GM23338 (cell line): ENCODE measurements around the gene GSG1L. TPM values are rescaled to one million over a fixed set of nuclear protein-coding genes. Genes with fewer than 3 reads are reported as not detected.

Experiments
- ATAC-seq: fragments of 200-7000 bp; cut with Tn5 transposase; 3 replicates; pipeline ENCODE4 v1.9.1; 2020
- DNase-seq: peaks from one replicate; pipeline ENCODE4 v3.0.0-alpha.2; 2015; ENCODE audit warnings: low spot score
- H2AFZ ChIP-seq: fragments of 200-600 bp; sonication (generic); 2 replicates; pipeline ENCODE4 v1.8.0; 2016; ENCODE audit warnings: antibody characterized with exemption, mild to moderate bottlenecking, moderate library complexity
- H3F3A ChIP-seq: fragments of 200-600 bp; sonication (generic); replicated peaks from 2 replicates; pipeline ENCODE4 v1.8.0; 2017; ENCODE audit warnings: antibody characterized with exemption, mixed run types, low read depth
- H3K27ac ChIP-seq: fragments of 200-600 bp; sonication (generic); 2 replicates; pipeline ENCODE4 v1.6.1; 2016; ENCODE audit warnings: low read depth
- H3K27me3 ChIP-seq: fragments of 200-600 bp; sonication (generic); 2 replicates; pipeline ENCODE4 v1.8.0; 2016; ENCODE audit warnings: mild to moderate bottlenecking, mixed run types, moderate library complexity; ENCODE audit not compliant: insufficient read depth
- H3K36me3 ChIP-seq: fragments of 200-600 bp; sonication (generic); 2 replicates; pipeline ENCODE4 v1.8.0; 2016; ENCODE audit warnings: mild to moderate bottlenecking; ENCODE audit not compliant: insufficient read depth
- H3K4me1 ChIP-seq: fragments of 200-600 bp; sonication (generic); 2 replicates; pipeline ENCODE4 v1.8.0; 2016; ENCODE audit warnings: mild to moderate bottlenecking, moderate library complexity; ENCODE audit not compliant: insufficient read depth
- H3K4me2 ChIP-seq: fragments of 200-600 bp; sonication (generic); 2 replicates; pipeline ENCODE4 v1.7.1; 2017; ENCODE audit warnings: mixed run types
- H3K4me3 ChIP-seq: fragments of 200-600 bp; sonication (generic); 2 replicates; pipeline ENCODE4 v1.6.1; 2016; ENCODE audit warnings: mixed run types
- H3K79me2 ChIP-seq: fragments of 200-600 bp; sonication (generic); replicated peaks from 2 replicates; pipeline ENCODE4 v1.8.0; 2017; ENCODE audit warnings: mild to moderate bottlenecking; ENCODE audit not compliant: insufficient read depth
- H3K9me2 ChIP-seq: fragments of 200-600 bp; sonication (generic); 2 replicates; pipeline ENCODE4 v1.8.0; 2017; ENCODE audit not compliant: insufficient read depth
- H4K20me1 ChIP-seq: fragments of 200-600 bp; sonication (generic); replicated peaks from 2 replicates; pipeline ENCODE4 v1.8.0; 2017; ENCODE audit warnings: mild to moderate bottlenecking; ENCODE audit not compliant: insufficient read depth
- H3K27ac Mint-ChIP-seq: 2 replicates; pipeline ENCODE4 v1.8.0; 2020; ENCODE audit warnings: inconsistent platforms, mild to moderate bottlenecking, moderate library complexity, mixed read lengths
- H3K27me3 Mint-ChIP-seq: 3 replicates; pipeline ENCODE4 v1.8.0; 2022; ENCODE audit warnings: low read depth, mild to moderate bottlenecking, moderate library complexity, mixed read lengths, inconsistent platforms; ENCODE audit not compliant: insufficient read depth, poor library complexity
- H3K36me3 Mint-ChIP-seq: 3 replicates; pipeline ENCODE4 v1.8.0; 2021; ENCODE audit warnings: low read depth, mild to moderate bottlenecking, inconsistent platforms, moderate library complexity, mixed read lengths
- H3K4me1 Mint-ChIP-seq: 3 replicates; pipeline ENCODE4 v1.8.0; 2020; ENCODE audit warnings: mild to moderate bottlenecking, inconsistent platforms, mixed read lengths
- H3K4me3 Mint-ChIP-seq: 3 replicates; pipeline ENCODE4 v1.8.0; 2021; ENCODE audit warnings: moderate library complexity, mild to moderate bottlenecking, inconsistent platforms, mixed read lengths
- H3K9me3 Mint-ChIP-seq: 3 replicates; pipeline ENCODE4 v1.8.0; 2020; ENCODE audit warnings: moderate library complexity, mild to moderate bottlenecking, inconsistent platforms, mixed read lengths
- CREB1 ChIP-seq: fragments of 250-450 bp; sonication (Bioruptor Pico); IDR thresholded peaks from 2 replicates; pipeline ENCODE4 v1.5.0; 2020; ENCODE audit warnings: low read depth, mild to moderate bottlenecking, moderate library complexity
- EZH2 ChIP-seq: fragments of 200-600 bp; sonication (generic); IDR thresholded peaks from one replicate; pipeline ENCODE4 v1.8.0; 2017; ENCODE audit warnings: antibody characterized with exemption, mild to moderate bottlenecking, low read depth; ENCODE audit not compliant: unreplicated experiment
- EZH2phosphoT487 ChIP-seq: fragments of 200-600 bp; sonication (generic); IDR thresholded peaks from one replicate; pipeline ENCODE4 v1.8.1; 2018; ENCODE audit warnings: antibody characterized with exemption; ENCODE audit not compliant: unreplicated experiment
- NANOG ChIP-seq: IDR thresholded peaks from 2 replicates; pipeline ENCODE4 v1.6.1; 2016; ENCODE audit warnings: antibody characterized with exemption, borderline replicate concordance
- STAT1 ChIP-seq: IDR thresholded peaks from one replicate; pipeline ENCODE4 v1.6.1; 2016; ENCODE audit warnings: antibody characterized with exemption; ENCODE audit not compliant: unreplicated experiment
- ZNF331 ChIP-seq: fragments of 250-450 bp; sonication (Bioruptor Pico); IDR thresholded peaks from 2 replicates; pipeline ENCODE4 v1.5.0; 2020; ENCODE audit warnings: low read depth, mild to moderate bottlenecking, moderate library complexity
- polyA plus RNA-seq: library from polyadenylated mRNA; unstranded; fragments of >200 nt; fragmentation: Nextera tagmentation; extraction: Ambion mirVana; gene quantifications from 2 replicates; pipeline ENCODE4 v1.2.1, GENCODE V29; 2016
- total RNA-seq: library from RNA; depleted of rRNA; stranded (reverse); fragments of >200 nt; shearing (Covaris generic); gene quantifications from 2 replicates; pipeline ENCODE4 v1.2.3, GENCODE V29; 2014
- TF ChIP-seq, protein P1 (sequence below), 2 experiments: fragments of 200-600 bp in 1 of 2; sonication (generic) in 1 of 2; conservative IDR thresholded peaks; 2 replicates each; pipeline versions ENCODE4 v1.5.1 to v1.6.1; 2016 to 2017; ENCODE audit warnings: antibody characterized with exemption in 2 of 2, low read depth in 2 of 2, mild to moderate bottlenecking in 2 of 2, moderate library complexity in 1 of 2
- TF ChIP-seq, protein P2 (sequence below): fragments of 250-450 bp; sonication (Bioruptor Pico); IDR thresholded peaks from 2 replicates; pipeline ENCODE4 v1.5.0; 2020; ENCODE audit warnings: mild to moderate bottlenecking, moderate library complexity

Gene GSG1L
- total and polyA plus RNA-seq, 2 experiments from 2014 or later = 0.36 to 0.63 TPM

DNA sequence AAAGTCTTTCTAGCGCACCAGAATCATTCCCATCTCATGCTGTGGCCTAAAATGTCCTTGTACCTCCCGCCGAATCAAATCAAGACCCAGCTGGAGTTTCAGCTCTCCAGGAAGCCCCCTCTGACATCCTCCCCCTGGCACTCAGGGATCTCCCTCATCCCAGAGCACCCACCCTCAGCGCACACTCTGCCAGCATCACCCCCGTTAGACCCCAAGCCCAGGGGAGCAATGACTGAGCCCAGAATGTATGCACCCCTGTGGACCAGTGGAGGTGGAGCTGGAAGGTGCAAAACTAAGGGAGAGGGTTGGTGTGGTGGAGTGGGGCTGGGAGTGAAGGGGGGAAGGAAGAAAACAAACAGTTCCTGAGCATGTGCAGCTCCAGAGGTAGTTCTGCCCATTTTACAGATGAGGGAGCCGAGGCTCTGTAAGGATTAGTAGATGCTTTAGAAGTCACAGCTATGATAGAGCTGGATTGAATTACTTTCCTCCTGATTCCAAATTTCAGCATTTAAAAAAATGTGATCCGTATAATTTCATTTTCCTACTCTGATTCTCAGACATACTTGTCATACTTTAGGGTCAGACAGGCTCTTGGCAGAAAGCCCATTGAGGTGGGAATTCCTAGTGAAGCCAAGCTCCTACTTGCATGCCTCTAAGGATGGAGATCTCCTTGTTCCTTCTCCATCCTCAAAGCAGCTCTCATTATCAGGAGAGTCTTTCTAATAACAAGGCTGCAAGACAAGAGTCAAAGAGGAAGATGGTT, 270.8 kb downstream of the GSG1L start:
- H3K27ac ChIP-seq = no peak overlapping the region
- H3K27me3 ChIP-seq = no peaks in the 10 kb centered on the region
- Mint-ChIP-seq H3K4me1 (no peaks in the 10 kb centered on the region; the same call in 2 of the 3 replicates), H3K9me3 (no peaks in the 10 kb centered on the region), H3K27me3 (peaks cover 5% of the 10 kb centered on the region), H3K4me3 (no peak overlapping the region), H3K27ac (no peak overlapping the region), H3K36me3 (no peaks in the 10 kb centered on the region)
- no peaks in the 10 kb centered on the region for H3K4me1 ChIP-seq
- no peaks in the 10 kb centered on the region; the same call in 1 of the 2 replicates for H4K20me1 ChIP-seq
- H2AFZ ChIP-seq = no peak overlapping the region
- H3K4me2 ChIP-seq = no peak overlapping the region
- ATAC-seq (no peak), DNase-seq (no peak)
- no peaks in the 10 kb centered on the region for H3K36me3 ChIP-seq
- peaks cover 13% of the 10 kb centered on the region; the same call in 1 of the 2 replicates for H3K9me2 ChIP-seq
- no peaks in the 10 kb centered on the region for H3F3A ChIP-seq
- no peak for TF ChIP-seq NANOG
- TF ChIP-seq EZH2phosphoT487 = no peak
- no peak for TF ChIP-seq EZH2
- TF ChIP-seq ZNF331 = no peak
- TF ChIP-seq, protein P1, sequence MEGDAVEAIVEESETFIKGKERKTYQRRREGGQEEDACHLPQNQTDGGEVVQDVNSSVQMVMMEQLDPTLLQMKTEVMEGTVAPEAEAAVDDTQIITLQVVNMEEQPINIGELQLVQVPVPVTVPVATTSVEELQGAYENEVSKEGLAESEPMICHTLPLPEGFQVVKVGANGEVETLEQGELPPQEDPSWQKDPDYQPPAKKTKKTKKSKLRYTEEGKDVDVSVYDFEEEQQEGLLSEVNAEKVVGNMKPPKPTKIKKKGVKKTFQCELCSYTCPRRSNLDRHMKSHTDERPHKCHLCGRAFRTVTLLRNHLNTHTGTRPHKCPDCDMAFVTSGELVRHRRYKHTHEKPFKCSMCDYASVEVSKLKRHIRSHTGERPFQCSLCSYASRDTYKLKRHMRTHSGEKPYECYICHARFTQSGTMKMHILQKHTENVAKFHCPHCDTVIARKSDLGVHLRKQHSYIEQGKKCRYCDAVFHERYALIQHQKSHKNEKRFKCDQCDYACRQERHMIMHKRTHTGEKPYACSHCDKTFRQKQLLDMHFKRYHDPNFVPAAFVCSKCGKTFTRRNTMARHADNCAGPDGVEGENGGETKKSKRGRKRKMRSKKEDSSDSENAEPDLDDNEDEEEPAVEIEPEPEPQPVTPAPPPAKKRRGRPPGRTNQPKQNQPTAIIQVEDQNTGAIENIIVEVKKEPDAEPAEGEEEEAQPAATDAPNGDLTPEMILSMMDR (conservative IDR thresholded peaks at IDR 0.05; ENCODE audit: low read depth in 2 of 2) = no peak
- no peak for TF ChIP-seq CREB1 (CRISPR knock-in tag)
- TF ChIP-seq, protein P2, sequence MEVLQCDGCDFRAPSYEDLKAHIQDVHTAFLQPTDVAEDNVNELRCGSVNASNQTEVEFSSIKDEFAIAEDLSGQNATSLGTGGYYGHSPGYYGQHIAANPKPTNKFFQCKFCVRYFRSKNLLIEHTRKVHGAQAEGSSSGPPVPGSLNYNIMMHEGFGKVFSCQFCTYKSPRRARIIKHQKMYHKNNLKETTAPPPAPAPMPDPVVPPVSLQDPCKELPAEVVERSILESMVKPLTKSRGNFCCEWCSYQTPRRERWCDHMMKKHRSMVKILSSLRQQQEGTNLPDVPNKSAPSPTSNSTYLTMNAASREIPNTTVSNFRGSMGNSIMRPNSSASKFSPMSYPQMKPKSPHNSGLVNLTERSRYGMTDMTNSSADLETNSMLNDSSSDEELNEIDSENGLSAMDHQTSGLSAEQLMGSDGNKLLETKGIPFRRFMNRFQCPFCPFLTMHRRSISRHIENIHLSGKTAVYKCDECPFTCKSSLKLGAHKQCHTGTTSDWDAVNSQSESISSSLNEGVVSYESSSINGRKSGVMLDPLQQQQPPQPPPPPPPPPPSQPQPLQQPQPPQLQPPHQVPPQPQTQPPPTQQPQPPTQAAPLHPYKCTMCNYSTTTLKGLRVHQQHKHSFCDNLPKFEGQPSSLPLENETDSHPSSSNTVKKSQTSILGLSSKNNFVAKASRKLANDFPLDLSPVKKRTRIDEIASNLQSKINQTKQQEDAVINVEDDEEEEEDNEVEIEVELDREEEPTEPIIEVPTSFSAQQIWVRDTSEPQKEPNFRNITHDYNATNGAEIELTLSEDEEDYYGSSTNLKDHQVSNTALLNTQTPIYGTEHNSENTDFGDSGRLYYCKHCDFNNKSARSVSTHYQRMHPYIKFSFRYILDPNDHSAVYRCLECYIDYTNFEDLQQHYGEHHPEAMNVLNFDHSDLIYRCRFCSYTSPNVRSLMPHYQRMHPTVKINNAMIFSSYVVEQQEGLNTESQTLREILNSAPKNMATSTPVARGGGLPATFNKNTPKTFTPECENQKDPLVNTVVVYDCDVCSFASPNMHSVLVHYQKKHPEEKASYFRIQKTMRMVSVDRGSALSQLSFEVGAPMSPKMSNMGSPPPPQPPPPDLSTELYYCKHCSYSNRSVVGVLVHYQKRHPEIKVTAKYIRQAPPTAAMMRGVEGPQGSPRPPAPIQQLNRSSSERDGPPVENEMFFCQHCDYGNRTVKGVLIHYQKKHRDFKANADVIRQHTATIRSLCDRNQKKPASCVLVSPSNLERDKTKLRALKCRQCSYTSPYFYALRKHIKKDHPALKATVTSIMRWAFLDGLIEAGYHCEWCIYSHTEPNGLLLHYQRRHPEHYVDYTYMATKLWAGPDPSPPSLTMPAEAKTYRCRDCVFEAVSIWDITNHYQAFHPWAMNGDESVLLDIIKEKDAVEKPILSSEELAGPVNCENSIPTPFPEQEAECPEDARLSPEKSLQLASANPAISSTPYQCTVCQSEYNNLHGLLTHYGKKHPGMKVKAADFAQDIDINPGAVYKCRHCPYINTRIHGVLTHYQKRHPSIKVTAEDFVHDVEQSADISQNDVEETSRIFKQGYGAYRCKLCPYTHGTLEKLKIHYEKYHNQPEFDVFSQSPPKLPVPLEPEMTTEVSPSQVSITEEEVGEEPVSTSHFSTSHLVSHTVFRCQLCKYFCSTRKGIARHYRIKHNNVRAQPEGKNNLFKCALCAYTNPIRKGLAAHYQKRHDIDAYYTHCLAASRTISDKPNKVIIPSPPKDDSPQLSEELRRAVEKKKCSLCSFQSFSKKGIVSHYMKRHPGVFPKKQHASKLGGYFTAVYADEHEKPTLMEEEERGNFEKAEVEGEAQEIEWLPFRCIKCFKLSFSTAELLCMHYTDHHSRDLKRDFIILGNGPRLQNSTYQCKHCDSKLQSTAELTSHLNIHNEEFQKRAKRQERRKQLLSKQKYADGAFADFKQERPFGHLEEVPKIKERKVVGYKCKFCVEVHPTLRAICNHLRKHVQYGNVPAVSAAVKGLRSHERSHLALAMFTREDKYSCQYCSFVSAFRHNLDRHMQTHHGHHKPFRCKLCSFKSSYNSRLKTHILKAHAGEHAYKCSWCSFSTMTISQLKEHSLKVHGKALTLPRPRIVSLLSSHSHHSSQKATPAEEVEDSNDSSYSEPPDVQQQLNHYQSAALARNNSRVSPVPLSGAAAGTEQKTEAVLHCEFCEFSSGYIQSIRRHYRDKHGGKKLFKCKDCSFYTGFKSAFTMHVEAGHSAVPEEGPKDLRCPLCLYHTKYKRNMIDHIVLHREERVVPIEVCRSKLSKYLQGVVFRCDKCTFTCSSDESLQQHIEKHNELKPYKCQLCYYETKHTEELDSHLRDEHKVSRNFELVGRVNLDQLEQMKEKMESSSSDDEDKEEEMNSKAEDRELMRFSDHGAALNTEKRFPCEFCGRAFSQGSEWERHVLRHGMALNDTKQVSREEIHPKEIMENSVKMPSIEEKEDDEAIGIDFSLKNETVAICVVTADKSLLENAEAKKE (CRISPR knock-in tag) = no peak
- no peak for TF ChIP-seq STAT1
- no peaks in the 10 kb centered on the region for H3K79me2 ChIP-seq
- H3K4me3 ChIP-seq = no peak overlapping the region
